Gastrocnemius medialis (tissue), 4 donors: Measurements from ENCODE around the gene ADRA2B. TPM values are rescaled to one million over a fixed set of nuclear protein-coding genes. Genes with fewer than 3 reads are reported as not detected.

Source experiments
- ATAC-seq, 2 donors: fragments of 150-250 bp; one replicate each; pipeline ENCODE4 v1.9.1; 2016
- DNase-seq, 2 donors: peaks; one replicate each; pipeline ENCODE4 v3.0.0-alpha.2; 2019
- H3K27ac ChIP-seq, 4 donors: fragments of 200-600 bp; sonication (generic); 1 replicate in 1 of 4; 2 replicates in 3 of 4; pipeline ENCODE4 v1.5.1; 2016 to 2018; ENCODE audit warnings: mild to moderate bottlenecking in 2 of 4, moderate library complexity in 1 of 4
- H3K27me3 ChIP-seq, 3 donors: fragments of 200-600 bp; sonication (generic) in 2 of 3; 1 replicate in 1 of 3; 2 replicates in 2 of 3; pipeline versions ENCODE4 v1.5.1 to v1.6.0; 2016 to 2019; ENCODE audit warnings: mild to moderate bottlenecking in 1 of 3, moderate library complexity in 1 of 3
- H3K36me3 ChIP-seq, 2 donors: fragments of 200-600 bp; sonication (generic) in 1 of 2; one replicate each; pipeline ENCODE4 v1.5.1; 2017 to 2018
- H3K4me1 ChIP-seq, 2 donors: fragments of 200-600 bp; sonication (generic) in 1 of 2; one replicate each; pipeline ENCODE4 v1.5.1; 2016 to 2017; ENCODE audit warnings: mild to moderate bottlenecking in 2 of 2
- H3K4me3 ChIP-seq, 4 donors: fragments of 200-600 bp; sonication (generic) in 3 of 4; 1 replicate in 1 of 4; 2 replicates in 3 of 4; pipeline ENCODE4 v1.5.1; 2016 to 2019; ENCODE audit warnings: mild to moderate bottlenecking in 2 of 4
- H3K9me3 ChIP-seq, 3 donors: fragments of 200-600 bp; sonication (generic) in 2 of 3; 1 replicate in 1 of 3; 2 replicates in 2 of 3; pipeline ENCODE4 v1.5.1; 2016 to 2019
- POLR2A ChIP-seq, 2 donors: fragments of 450-650 bp; IDR thresholded peaks; one replicate each; pipeline ENCODE4 v1.6.1; 2017; ENCODE audit warnings: antibody characterized with exemption in 2 of 2, mild to moderate bottlenecking in 2 of 2, moderate library complexity in 2 of 2
- in situ Hi-C, 4 donors: fragments of 200-750 bp; cut with MboI; loops; one replicate each; pipeline versions ENCODE4 v1.15.0 to v1.8.0; 2017; ENCODE audit warnings: low sequenced_read_pairs in 4 of 4
- intact Hi-C: fragments of 100-400 bp; cut with DNase I; formaldehyde crosslinking; loops from one replicate; pipeline ENCODE4 v1.15.1; 2023; ENCODE audit warnings: low total_unique reads
- total RNA-seq, 4 donors: library from RNA; depleted of rRNA; stranded (reverse); fragments of >200 nt; gene quantifications; one replicate each; pipeline versions ENCODE4 v1.1.0 to v1.2.3, GENCODE V29; 2016
- TF ChIP-seq, protein P1 (sequence below), 5 experiments: fragments of 450-650 bp in 3 of 5; fragments of 200-600 bp in 2 of 5; sonication (generic) in 2 of 5; IDR thresholded peaks in 4 of 5; conservative IDR thresholded peaks in 1 of 5; 1 replicate in 4 of 5; 2 replicates in 1 of 5; pipeline ENCODE4 v1.5.1; 2016 to 2019; ENCODE audit warnings: antibody characterized with exemption in 5 of 5, mild to moderate bottlenecking in 3 of 5, moderate library complexity in 3 of 5

Gene ADRA2B
- total RNA-seq, 4 donors from 2014 or later, result 2.4 to 5.6 (median 3.6) TPM

DNA sequence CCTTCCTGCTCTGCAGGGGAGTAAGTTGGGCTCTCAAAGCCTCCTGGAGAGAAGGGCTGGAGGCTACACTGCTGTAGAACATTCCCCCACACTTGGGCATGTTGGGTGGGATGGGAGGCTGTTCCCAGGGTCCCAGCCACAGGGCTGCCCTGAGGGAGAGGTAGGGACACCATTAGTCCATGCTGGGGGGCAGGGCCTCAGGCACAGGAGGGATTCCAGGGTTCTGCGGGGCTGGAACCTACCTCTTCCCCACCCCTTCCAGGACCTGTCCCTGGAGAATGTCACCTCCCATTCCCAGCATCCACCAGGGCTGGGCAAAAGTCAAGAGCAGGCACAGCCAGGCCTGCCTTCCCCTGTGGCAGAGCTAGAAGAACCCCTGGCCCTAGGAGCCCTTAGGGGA lies 6.9 kb upstream of the ADRA2B start:
- Histone ChIP-seq H3K36me3 (no peaks in the 10 kb centered on the region), H3K27me3 (no peaks in the 10 kb centered on the region), H3K27ac (no peak overlapping the region), H3K9me3 (no peaks in the 10 kb centered on the region), H3K4me1 (no peaks in the 10 kb centered on the region), H3K4me3 (no peak overlapping the region)
- no peak for ATAC-seq
- TF ChIP-seq, protein P1, sequence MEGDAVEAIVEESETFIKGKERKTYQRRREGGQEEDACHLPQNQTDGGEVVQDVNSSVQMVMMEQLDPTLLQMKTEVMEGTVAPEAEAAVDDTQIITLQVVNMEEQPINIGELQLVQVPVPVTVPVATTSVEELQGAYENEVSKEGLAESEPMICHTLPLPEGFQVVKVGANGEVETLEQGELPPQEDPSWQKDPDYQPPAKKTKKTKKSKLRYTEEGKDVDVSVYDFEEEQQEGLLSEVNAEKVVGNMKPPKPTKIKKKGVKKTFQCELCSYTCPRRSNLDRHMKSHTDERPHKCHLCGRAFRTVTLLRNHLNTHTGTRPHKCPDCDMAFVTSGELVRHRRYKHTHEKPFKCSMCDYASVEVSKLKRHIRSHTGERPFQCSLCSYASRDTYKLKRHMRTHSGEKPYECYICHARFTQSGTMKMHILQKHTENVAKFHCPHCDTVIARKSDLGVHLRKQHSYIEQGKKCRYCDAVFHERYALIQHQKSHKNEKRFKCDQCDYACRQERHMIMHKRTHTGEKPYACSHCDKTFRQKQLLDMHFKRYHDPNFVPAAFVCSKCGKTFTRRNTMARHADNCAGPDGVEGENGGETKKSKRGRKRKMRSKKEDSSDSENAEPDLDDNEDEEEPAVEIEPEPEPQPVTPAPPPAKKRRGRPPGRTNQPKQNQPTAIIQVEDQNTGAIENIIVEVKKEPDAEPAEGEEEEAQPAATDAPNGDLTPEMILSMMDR (IDR thresholded peaks at IDR 0.05 in 4 of 5, conservative IDR thresholded peaks at IDR 0.05 in 1 of 5), result no peak
- TF ChIP-seq POLR2A (IDR thresholded peaks at IDR 0.05), result no peak
- intact Hi-C loops (no loop called here), in situ Hi-C loops (loop anchor here in 2 of 4 donors (25.0 kb wide), 1 partner anchor 111 kb away; no protein-coding TSS in a partner anchor)
- DNase-seq, result no peak

DNA sequence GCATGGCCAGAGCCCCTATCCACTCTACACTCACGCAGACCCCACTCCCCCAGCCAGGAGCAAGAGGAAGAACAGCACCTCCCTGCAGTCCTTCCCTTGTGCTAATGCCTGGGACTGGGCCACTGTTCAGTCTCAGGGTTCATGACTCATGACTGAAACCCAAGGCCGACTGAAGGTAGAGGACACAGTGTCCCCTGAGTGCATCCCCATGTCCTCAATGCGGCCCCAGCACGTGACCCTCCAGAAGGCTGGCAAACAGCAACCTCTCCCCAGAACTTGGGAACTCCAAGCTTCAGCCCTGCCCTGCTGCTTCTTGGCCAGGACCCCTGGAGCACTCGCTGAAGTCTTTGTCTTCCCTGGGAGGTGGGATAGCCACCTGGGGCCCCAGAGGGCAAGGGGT lies 6.0 kb upstream of the ADRA2B start:
- intact Hi-C loops, result no loop called here
- no peaks in the 10 kb centered on the region for H3K27me3 ChIP-seq

DNA sequence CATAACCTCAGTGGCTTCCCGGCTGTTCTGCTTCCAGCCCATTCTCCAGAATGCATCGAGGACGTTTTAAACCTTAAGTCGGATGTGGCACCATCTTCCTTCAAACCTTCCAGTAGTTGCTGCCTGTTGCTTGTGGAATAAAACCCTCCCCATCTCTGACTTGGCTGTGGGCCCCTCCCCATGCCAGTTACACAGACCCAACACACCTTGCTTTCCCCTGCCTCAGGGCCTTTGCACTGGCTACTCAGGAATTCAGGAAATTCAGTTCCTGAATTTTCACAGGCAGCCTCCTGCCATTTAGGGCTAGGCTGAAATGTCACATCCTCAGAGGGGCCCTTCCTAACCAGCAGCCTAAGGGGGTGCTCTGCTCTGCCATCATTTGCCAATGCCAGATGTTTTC lies 5.0 kb upstream of the ADRA2B start:
- intact Hi-C loops, result no loop called here
- H3K4me3 ChIP-seq, result no peak overlapping the region
- no peaks in the 10 kb centered on the region for H3K9me3 ChIP-seq
- no peak overlapping the region for H3K27ac ChIP-seq
- H3K4me1 ChIP-seq, result peaks cover 4 to 5% of the 10 kb centered on the region in 2 donors
- in situ Hi-C loops, result loop anchor here in 2 of 4 donors (25.0 kb wide), 1 partner anchor 109 kb away; no protein-coding TSS in a partner anchor
- H3K27me3 ChIP-seq, result peaks cover under 1 to 2% (median under 1%) of the 10 kb centered on the region in 3 donors
- ATAC-seq (no peak), DNase-seq (no peak)
- TF ChIP-seq, protein P1 (IDR thresholded peaks at IDR 0.05 in 4 of 5, conservative IDR thresholded peaks at IDR 0.05 in 1 of 5), result no peak
- no peak for TF ChIP-seq POLR2A (IDR thresholded peaks at IDR 0.05)
- no peaks in the 10 kb centered on the region for H3K36me3 ChIP-seq

More for the DNA sequence above, 6.0 kb upstream of the ADRA2B start:
- DNase-seq, result no peak
- Histone ChIP-seq H3K4me1 (peaks cover under 1 to 2% of the 10 kb centered on the region in 2 donors), H3K36me3 (no peaks in the 10 kb centered on the region), H3K4me3 (no peak overlapping the region), H3K9me3 (no peaks in the 10 kb centered on the region), H3K27ac (no peak overlapping the region)
- in situ Hi-C loops, result loop anchor here in 2 of 4 donors (25.0 kb wide), 1 partner anchor 110 kb away; no protein-coding TSS in a partner anchor
- TF ChIP-seq, protein P1 (IDR thresholded peaks at IDR 0.05 in 4 of 5, conservative IDR thresholded peaks at IDR 0.05 in 1 of 5), result no peak
- no peak for TF ChIP-seq POLR2A (IDR thresholded peaks at IDR 0.05)
- ATAC-seq, result no peak

DNA sequence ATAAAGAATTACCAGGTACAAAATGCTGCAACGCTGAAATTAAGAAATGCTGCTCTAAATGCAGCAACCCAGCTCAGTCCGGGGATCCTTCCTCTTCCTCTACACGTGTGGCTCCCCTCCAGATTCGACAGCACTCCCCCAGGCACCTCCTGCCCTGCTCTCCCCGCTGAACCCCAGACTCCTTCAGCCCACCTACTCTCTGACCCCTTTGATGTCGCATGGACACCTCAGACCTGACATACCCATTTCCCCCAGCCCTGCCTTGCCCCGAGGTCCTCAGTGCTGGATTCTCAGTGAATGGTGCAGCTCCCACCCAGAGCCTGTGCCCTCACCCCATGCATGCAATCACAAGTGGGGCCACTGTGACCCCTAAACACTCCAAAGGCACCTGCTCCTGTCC lies 4.6 kb upstream of the ADRA2B start:
- intact Hi-C loops, result no loop called here

More for the DNA sequence above, 4.6 kb upstream of the ADRA2B start:
- no peak for DNase-seq
- Histone ChIP-seq H3K36me3 (no peaks in the 10 kb centered on the region), H3K27ac (no peak overlapping the region), H3K9me3 (no peaks in the 10 kb centered on the region), H3K27me3 (peaks cover 4 to 6% (median 4%) of the 10 kb centered on the region in 3 donors), H3K4me1 (peaks cover 4 to 5% of the 10 kb centered on the region in 2 donors), H3K4me3 (no peak overlapping the region)
- ATAC-seq, result no peak
- TF ChIP-seq, protein P1 (IDR thresholded peaks at IDR 0.05 in 4 of 5, conservative IDR thresholded peaks at IDR 0.05 in 1 of 5), result no peak
- no peak for TF ChIP-seq POLR2A (IDR thresholded peaks at IDR 0.05)
- in situ Hi-C loops, result loop anchor here in 2 of 4 donors (25.0 kb wide), 1 partner anchor 109 kb away; no protein-coding TSS in a partner anchor
